ENCODE measurements around the gene PRKAR2B. TPM values are rescaled to one million over a fixed set of nuclear protein-coding genes. Genes with fewer than 3 reads are reported as not detected.

PRKAR2B gene
- total and polyA plus RNA-seq, 2 donors (not counting 1 experiment from before 2014, with no cell fraction given): 0.07 to 0.81 TPM

DNA sequence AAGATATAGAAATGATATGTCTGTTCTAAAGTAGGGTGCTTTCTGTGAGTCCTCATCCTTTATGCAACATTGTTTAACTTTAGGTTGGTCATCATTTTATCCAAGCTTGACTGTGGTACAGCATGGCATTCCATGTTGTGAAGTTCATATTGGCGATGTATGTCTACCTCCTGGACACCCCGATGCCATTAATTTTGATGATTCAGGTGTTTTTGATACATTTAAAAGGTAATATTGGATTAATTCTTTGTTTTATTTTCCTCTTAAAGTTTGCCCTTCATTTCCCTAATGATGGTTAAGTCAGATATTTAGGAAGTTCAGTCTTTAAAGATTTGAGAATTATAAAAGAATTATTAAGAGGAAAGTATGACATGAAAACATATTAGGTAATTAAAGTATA, 145.6 kb downstream of the PRKAR2B start:
- Mint-ChIP-seq H3K4me3 (no peak overlapping the region), H3K27ac (no peak overlapping the region), H3K4me1 (no peaks in the 10 kb centered on the region), H3K27me3 (no peaks in the 10 kb centered on the region), H3K9me3 (ENCODE audit: insufficient read depth) (no peaks in the 10 kb centered on the region)
- WGBS (ENCODE audit: insufficient coverage): 100% methylated on average over 2 of the region's 2 CpGs
- H2AFZ ChIP-seq (ENCODE audit: insufficient read depth, low read depth, low read length, poor library complexity, severe bottlenecking): no peak overlapping the region
- no peak for DNase-seq
- ChIA-PET POLR2A (no interaction called here), CTCF (interaction anchor here (1.3 kb wide), 1 partner anchor 8 kb away, joined by 3 read pairs; no protein-coding TSS in a partner anchor)
- peaks cover 31% of the 10 kb centered on the region for H4K20me1 ChIP-seq (ENCODE audit: control insufficient read depth, insufficient read depth, low read length, poor library complexity, severe bottlenecking)
- ATAC-seq (ENCODE audit: low read depth): no peak
- no peak overlapping the region for H3K4me2 ChIP-seq (replicated peaks; ENCODE audit: low read depth, low read length, poor library complexity, severe bottlenecking)
- no peaks in the 10 kb centered on the region for H3K27me3 ChIP-seq (replicated peaks in 1 of 4; ENCODE audit: control extremely low read depth in 1 of 4, control insufficient read depth in 3 of 4, insufficient read depth in 4 of 4, low read length in 3 of 4)
- intact Hi-C loops (cut with micrococcal nuclease): no loop called here
- no peaks in the 10 kb centered on the region for H3K9me3 ChIP-seq (ENCODE audit: control extremely low read depth in 1 of 3, control insufficient read depth in 2 of 3, insufficient read depth in 1 of 3, low read length in 2 of 3)
- H3K27ac ChIP-seq (ENCODE audit: low read length in 2 of 2): no peak overlapping the region
- H3K79me2 ChIP-seq (ENCODE audit: control insufficient read depth, insufficient read depth, low read length): peaks cover 8% of the 10 kb centered on the region
- H3K4me1 ChIP-seq (ENCODE audit: control insufficient read depth in 2 of 2, insufficient read depth in 2 of 2, low read length in 2 of 2): no peaks in the 10 kb centered on the region
- peaks cover 47 to 85% of the 10 kb centered on the region in 2 experiments for H3K36me3 ChIP-seq (replicated peaks in 1 of 2; ENCODE audit: control extremely low read depth in 1 of 2, control insufficient read depth in 1 of 2, extremely low read depth in 1 of 2, insufficient read depth in 2 of 2, low read length in 1 of 2)
- no peak overlapping the region for H3K4me3 ChIP-seq (ENCODE audit: control extremely low read depth in 1 of 5, extremely low read depth in 1 of 5, insufficient read depth in 1 of 5, low read depth in 2 of 5, low read length in 4 of 5)
- no peak overlapping the region for H3K9ac ChIP-seq (ENCODE audit: low read length)
- TF ChIP-seq EZH2 (IDR thresholded peaks at IDR 0.05; ENCODE audit: borderline replicate concordance, insufficient read depth, low read depth, low read length, poor library complexity, severe bottlenecking): no peak
- TF ChIP-seq, protein P1, sequence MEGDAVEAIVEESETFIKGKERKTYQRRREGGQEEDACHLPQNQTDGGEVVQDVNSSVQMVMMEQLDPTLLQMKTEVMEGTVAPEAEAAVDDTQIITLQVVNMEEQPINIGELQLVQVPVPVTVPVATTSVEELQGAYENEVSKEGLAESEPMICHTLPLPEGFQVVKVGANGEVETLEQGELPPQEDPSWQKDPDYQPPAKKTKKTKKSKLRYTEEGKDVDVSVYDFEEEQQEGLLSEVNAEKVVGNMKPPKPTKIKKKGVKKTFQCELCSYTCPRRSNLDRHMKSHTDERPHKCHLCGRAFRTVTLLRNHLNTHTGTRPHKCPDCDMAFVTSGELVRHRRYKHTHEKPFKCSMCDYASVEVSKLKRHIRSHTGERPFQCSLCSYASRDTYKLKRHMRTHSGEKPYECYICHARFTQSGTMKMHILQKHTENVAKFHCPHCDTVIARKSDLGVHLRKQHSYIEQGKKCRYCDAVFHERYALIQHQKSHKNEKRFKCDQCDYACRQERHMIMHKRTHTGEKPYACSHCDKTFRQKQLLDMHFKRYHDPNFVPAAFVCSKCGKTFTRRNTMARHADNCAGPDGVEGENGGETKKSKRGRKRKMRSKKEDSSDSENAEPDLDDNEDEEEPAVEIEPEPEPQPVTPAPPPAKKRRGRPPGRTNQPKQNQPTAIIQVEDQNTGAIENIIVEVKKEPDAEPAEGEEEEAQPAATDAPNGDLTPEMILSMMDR (IDR thresholded peaks at IDR 0.05): no peak

DNA sequence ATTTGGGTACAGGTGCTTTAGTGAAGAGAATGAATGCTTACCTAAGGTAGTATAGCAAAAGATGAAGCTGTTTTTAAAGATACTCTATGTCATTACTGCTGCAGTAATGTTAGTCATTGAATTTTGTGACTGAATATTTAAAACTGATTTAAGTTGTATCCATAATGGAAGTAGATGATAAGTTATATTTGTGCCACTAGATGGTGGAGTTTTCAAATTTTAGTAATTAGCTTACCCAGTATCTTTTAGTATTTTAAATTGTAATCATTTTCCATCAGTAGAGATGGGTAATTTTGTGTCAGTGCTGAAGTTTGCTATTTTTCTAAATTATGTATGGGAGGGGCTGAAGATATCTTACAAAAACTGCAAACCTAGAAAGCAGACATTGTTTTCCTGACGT, 149.5 kb downstream of the PRKAR2B start:
- peaks cover 42 to 80% of the 10 kb centered on the region in 2 experiments for H3K36me3 ChIP-seq (replicated peaks in 1 of 2; ENCODE audit: control extremely low read depth in 1 of 2, control insufficient read depth in 1 of 2, extremely low read depth in 1 of 2, insufficient read depth in 2 of 2, low read length in 1 of 2)
- no CpG with 5 or more reads among the region's 1 CpG for WGBS (ENCODE audit: insufficient coverage)
- POLR2A ChIA-PET: no interaction called here
- TF ChIP-seq EZH2 (IDR thresholded peaks at IDR 0.05; ENCODE audit: borderline replicate concordance, insufficient read depth, low read depth, low read length, poor library complexity, severe bottlenecking): no peak
- TF ChIP-seq, protein P1 (IDR thresholded peaks at IDR 0.05): no peak
- intact Hi-C loops (cut with micrococcal nuclease): no loop called here
- DNase-seq: no peak
- H2AFZ ChIP-seq (ENCODE audit: insufficient read depth, low read depth, low read length, poor library complexity, severe bottlenecking): no peak overlapping the region
- no peaks in the 10 kb centered on the region for H3K79me2 ChIP-seq (ENCODE audit: control insufficient read depth, insufficient read depth, low read length)
- H3K4me3 ChIP-seq (ENCODE audit: control extremely low read depth in 1 of 5, extremely low read depth in 1 of 5, insufficient read depth in 1 of 5, low read depth in 2 of 5, low read length in 4 of 5): no peak overlapping the region
- H3K9ac ChIP-seq (ENCODE audit: low read length): no peak overlapping the region
- H3K9me3 Mint-ChIP-seq (ENCODE audit: insufficient read depth): no peaks in the 10 kb centered on the region
- H3K27me3 ChIP-seq (replicated peaks in 1 of 4; ENCODE audit: control extremely low read depth in 1 of 4, control insufficient read depth in 3 of 4, insufficient read depth in 4 of 4, low read length in 3 of 4): no peaks in the 10 kb centered on the region
- no peaks in the 10 kb centered on the region for H3K4me1 Mint-ChIP-seq
- CTCF ChIA-PET: interaction anchor here (1.2 to 2.1 kb wide), 3 partner anchors 15 to 47 kb away, joined by 4 to 7 read pairs (median 4); no protein-coding TSS in a partner anchor
- no peaks in the 10 kb centered on the region for H3K9me3 ChIP-seq (ENCODE audit: control extremely low read depth in 1 of 3, control insufficient read depth in 2 of 3, insufficient read depth in 1 of 3, low read length in 2 of 3)
- no peak overlapping the region for H3K4me2 ChIP-seq (replicated peaks; ENCODE audit: low read depth, low read length, poor library complexity, severe bottlenecking)
- H3K27ac ChIP-seq (ENCODE audit: low read length in 2 of 2): no peak overlapping the region
- no peaks in the 10 kb centered on the region for H3K27me3 Mint-ChIP-seq
- no peak for ATAC-seq (ENCODE audit: low read depth)
- H4K20me1 ChIP-seq (ENCODE audit: control insufficient read depth, insufficient read depth, low read length, poor library complexity, severe bottlenecking): peaks cover 5% of the 10 kb centered on the region
- H3K27ac Mint-ChIP-seq: no peak overlapping the region
- H3K4me3 Mint-ChIP-seq: no peak overlapping the region
- no peaks in the 10 kb centered on the region for H3K4me1 ChIP-seq (ENCODE audit: control insufficient read depth in 2 of 2, insufficient read depth in 2 of 2, low read length in 2 of 2)
